Measurements from ENCODE around the gene RPS15A. TPM values are rescaled to one million over a fixed set of nuclear protein-coding genes. Genes with fewer than 3 reads are reported as not detected.
"Not testable (repeated sequence)": the region's sequence is repeated elsewhere in the genome, so short reads cannot be mapped to it uniquely, and the experiment has no call there.

Gene RPS15A
- total and polyA plus RNA-seq, 12 donors: 613 to 3,398 (median 743) TPM

DNA sequence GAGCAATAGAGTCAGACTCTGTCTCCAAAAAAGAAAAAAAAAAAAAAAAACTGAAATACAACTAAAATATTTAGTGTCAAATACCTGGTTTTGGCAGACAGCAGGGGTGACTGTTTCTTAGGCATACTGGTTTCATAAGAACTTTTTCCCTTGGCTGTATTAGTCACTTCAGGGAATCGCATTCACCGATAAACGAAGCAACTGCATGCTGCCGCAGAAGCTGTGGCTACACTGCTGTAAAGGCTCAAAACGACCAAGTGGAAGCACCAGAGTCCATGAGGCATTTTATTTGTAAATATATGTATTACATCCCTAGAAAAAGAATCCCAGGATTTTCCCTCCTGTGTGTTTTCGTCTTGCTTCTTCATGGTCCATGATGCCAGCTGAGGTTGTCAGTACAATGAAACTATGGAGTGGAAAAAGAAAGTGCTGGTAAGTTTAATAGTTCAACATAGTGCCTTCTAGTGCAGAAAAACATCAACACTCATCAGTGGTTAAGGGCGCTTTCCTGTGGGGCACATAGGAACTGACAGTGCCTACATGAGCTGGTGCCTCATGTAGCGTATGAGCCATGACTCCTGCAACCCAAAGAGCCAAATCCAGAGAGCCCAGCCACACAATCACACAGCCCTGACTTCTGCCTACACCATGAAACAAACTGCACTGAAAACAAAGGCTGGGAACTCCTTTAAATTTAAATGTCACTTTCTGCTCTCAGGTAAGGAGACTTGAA, 7.3 kb downstream of the RPS15A start:
- Histone ChIP-seq H3K9me3 (no peaks in the 10 kb centered on the region), H3K4me1 (peaks cover 0 to 44% (median 33%) of the 10 kb centered on the region in 9 donors), H3K4me3 (no peak overlapping the region), H3K36me3 (peaks cover 0 to 57% (median 46%) of the 10 kb centered on the region in 9 donors), H3K27ac (no peak overlapping the region), H3K27me3 (no peaks in the 10 kb centered on the region)
- WGBS, 2 donors: 89 to 91% methylated on average over 8 of the region's 8 CpGs
- no peak for TF ChIP-seq CTCF (IDR thresholded peaks at IDR 0.05)
- DNase-seq (no peak), ATAC-seq (no peak)
- intact Hi-C loops (cut with DNase I): no loop called here

- WGBS, 2 donors: 75 to 76% methylated on average over 5 to 6 of the region's 6 CpGs
- intact Hi-C loops (cut with DNase I); ATAC-seq; H3K27ac ChIP-seq; H3K9me3 ChIP-seq; H3K4me3 ChIP-seq; H3K27me3 ChIP-seq; DNase-seq: not testable (repeated sequence)
- peaks cover 0 to 41% (median 31%) of the 10 kb centered on the region in 9 donors for H3K36me3 ChIP-seq
- H3K4me1 ChIP-seq: peaks cover 0 to 28% (median 16%) of the 10 kb centered on the region in 9 donors
Measured at GRCh38 chr16:18781232-18781631, 8.9 kb downstream of the RPS15A start.

GRCh38 chr16:18780460-18781026, 9.6 kb downstream of the RPS15A start:
- H3K27ac ChIP-seq; H3K27me3 ChIP-seq; H3K9me3 ChIP-seq; DNase-seq; H3K4me3 ChIP-seq; intact Hi-C loops (cut with DNase I): not testable (repeated sequence)
- ATAC-seq: peak in 6 of 8 donors; percentile 8 to 43 (median 20)
- Histone ChIP-seq H3K4me1 (peaks cover 0 to 21% (median 9%) of the 10 kb centered on the region in 9 donors), H3K36me3 (peaks cover 0 to 34% (median 28%) of the 10 kb centered on the region in 9 donors)
- WGBS, 2 donors: 47 to 52% methylated on average over 8 of the region's 8 CpGs

- 100% methylated on average over 1 of the region's 1 CpG for WGBS, 2 donors
- intact Hi-C loops (cut with DNase I); ATAC-seq; H3K4me3 ChIP-seq; H3K27me3 ChIP-seq; H3K36me3 ChIP-seq; H3K27ac ChIP-seq; H3K4me1 ChIP-seq; H3K9me3 ChIP-seq; DNase-seq: not testable (repeated sequence)
Measured at GRCh38 chr16:18777664-18778063, 12.5 kb downstream of the RPS15A start.

DNA sequence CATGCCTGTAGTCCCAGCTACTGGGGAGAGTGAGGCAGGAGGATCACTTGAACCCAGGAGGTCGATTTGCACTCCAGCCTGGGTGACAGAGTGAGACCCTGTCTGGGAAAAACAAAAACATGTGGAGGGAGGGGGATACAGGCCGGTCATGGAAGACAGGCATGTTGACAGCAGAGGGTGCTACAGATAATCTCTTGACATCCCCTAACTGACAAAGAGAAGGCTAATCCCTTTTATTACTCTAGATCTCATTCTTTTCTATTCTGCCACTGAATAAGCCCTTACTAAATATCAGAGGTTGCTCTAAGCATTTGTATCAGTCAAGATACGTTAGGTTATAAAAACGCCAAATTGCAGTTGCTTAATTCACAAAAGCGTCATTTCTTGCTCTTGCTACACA, 13.8 kb downstream of the RPS15A start:
- H3K36me3 ChIP-seq; H3K9me3 ChIP-seq; intact Hi-C loops (cut with DNase I); DNase-seq; ATAC-seq; H3K4me3 ChIP-seq; H3K27ac ChIP-seq; H3K4me1 ChIP-seq; H3K27me3 ChIP-seq: not testable (repeated sequence)
- 75 to 85% methylated on average over 5 of the region's 5 CpGs for WGBS, 2 donors

- H3K9me3 ChIP-seq: peaks cover 0 to 11% (median 0%) of the 10 kb centered on the region in 11 donors
- H3K27me3 ChIP-seq; H3K36me3 ChIP-seq; H3K27ac ChIP-seq; H3K4me1 ChIP-seq; ATAC-seq; H3K4me3 ChIP-seq; DNase-seq; intact Hi-C loops (cut with DNase I): not testable (repeated sequence)
- 89 to 98% methylated on average over 4 of the region's 4 CpGs for WGBS, 2 donors
Measured at GRCh38 chr16:18774651-18775050, 15.5 kb downstream of the RPS15A start.

- DNase-seq; H3K27me3 ChIP-seq; H3K36me3 ChIP-seq; H3K4me3 ChIP-seq; H3K27ac ChIP-seq; intact Hi-C loops (cut with DNase I); H3K4me1 ChIP-seq; ATAC-seq: not testable (repeated sequence)
- peaks cover 0 to 11% (median 0%) of the 10 kb centered on the region in 11 donors for H3K9me3 ChIP-seq
- 68 to 72% methylated on average over 7 of the region's 7 CpGs for WGBS, 2 donors
Measured at GRCh38 chr16:18772171-18772570, 18.0 kb downstream of the RPS15A start.

- H3K9me3 ChIP-seq: peaks cover 0 to 11% (median 0%) of the 10 kb centered on the region in 11 donors
- H3K4me3 ChIP-seq; H3K4me1 ChIP-seq; H3K27ac ChIP-seq; H3K36me3 ChIP-seq; intact Hi-C loops (cut with DNase I); ATAC-seq; H3K27me3 ChIP-seq; DNase-seq: not testable (repeated sequence)
- WGBS, 2 donors: 94% methylated on average over 11 of the region's 11 CpGs
Measured at GRCh38 chr16:18770336-18770962, 19.7 kb downstream of the RPS15A start.

DNA sequence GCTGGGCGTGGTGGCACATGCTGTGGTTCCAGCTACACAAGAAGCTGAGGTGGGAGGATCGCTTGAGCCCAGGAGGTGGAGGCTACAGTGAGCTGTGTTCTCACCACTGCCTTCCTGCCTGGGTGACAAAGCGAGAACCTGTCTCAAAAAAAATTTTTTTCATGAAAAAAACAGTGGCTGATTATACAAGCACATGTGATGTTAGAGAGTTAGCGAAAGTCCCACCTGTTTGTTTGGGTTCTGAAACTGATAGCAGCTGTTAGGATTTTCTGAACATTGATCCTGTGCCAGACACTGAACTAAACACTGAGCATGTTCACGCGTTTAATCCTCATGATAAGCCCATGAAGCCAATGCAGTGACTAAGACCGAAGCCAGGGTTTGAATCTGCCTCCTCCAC, 22.9 kb downstream of the RPS15A start:
- H3K27me3 ChIP-seq; intact Hi-C loops (cut with DNase I); H3K36me3 ChIP-seq; H3K27ac ChIP-seq; H3K4me3 ChIP-seq; H3K4me1 ChIP-seq; DNase-seq; ATAC-seq: not testable (repeated sequence)
- 79 to 80% methylated on average over 6 of the region's 7 CpGs for WGBS, 2 donors
- H3K9me3 ChIP-seq: peaks cover 0 to 11% (median 0%) of the 10 kb centered on the region in 11 donors

DNA sequence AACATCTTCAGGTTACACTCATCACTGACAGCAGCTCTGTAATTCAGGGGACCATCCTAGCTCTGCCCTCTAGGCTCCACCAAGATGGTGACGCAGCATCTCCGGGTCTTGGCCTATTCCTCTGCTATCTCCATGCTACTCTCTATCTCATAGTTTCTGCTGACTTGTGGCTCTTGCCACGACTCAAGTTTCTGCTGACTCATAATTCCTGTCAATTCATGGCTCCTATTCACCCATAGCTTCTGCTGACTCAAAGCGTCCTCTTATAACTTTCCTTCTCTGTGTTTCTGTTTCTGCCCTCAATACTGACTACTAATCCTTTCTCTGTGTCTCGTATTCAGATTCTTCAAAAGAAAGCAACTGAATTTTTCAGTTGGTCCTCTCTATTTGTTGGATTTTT, 27.4 kb downstream of the RPS15A start:
- H3K4me1 ChIP-seq; H3K36me3 ChIP-seq; H3K4me3 ChIP-seq; H3K27ac ChIP-seq; H3K27me3 ChIP-seq; intact Hi-C loops (cut with DNase I); H3K9me3 ChIP-seq; DNase-seq: not testable (repeated sequence)
- ATAC-seq: peak in 1 of 8 donors; percentile 34
- WGBS, 2 donors: 37 to 55% methylated on average over 3 of the region's 5 CpGs

Data from heart right ventricle (tissue), 16 donors.